ENCODE data around the gene LSM2. TPM values are rescaled to one million over a fixed set of nuclear protein-coding genes. Genes with fewer than 3 reads are reported as not detected.

LSM2 gene
- total and polyA plus RNA-seq, 9 of the 15 experiments (the other 6 are each of a cell fraction or from before 2014, with no cell fraction given), result 154 to 407 (median 223) TPM

DNA sequence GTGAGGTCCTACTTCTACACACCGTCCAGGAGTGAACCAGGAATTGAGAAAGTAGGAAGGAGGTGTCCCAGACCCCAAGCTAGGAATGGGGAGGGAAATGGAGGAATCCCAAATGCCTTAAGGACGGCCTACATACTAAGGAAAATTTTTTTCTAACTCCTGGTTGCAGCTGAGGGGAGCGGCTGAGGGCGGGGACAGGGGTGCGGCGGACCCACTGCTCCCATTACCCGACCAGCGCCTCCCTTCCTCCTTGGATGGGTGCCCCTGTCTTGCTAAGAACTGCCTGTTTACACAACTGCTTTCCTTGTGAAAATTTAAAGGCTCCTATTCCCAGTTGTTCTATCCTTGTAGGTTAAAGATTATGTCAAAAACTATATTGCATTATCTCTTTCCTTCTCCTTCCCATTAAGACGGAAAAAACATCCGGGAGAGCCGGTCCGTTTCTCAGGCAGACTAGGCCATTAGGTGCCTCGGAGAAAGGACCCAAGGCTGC lies 20.1 kb upstream of the LSM2 start (continued):
- 0 out of 2 replicates have a peak, but pooled peaks have one; percentile 31 for TF ChIP-seq ZNF707 (CRISPR knock-in tag; conservative IDR thresholded peaks at IDR 0.05)
- peak; percentile 62; the same call in 1 of the 2 replicates for TF ChIP-seq ZNF764 (CRISPR knock-in tag; IDR thresholded peaks at IDR 0.05; ENCODE audit: low read depth)
- TF ChIP-seq KLF6 (CRISPR knock-in tag; IDR thresholded peaks at IDR 0.05; ENCODE audit: borderline replicate concordance), result peak; percentile 89
- TF ChIP-seq ZBTB1 (CRISPR knock-in tag; IDR thresholded peaks at IDR 0.05; ENCODE audit: borderline replicate concordance, low read depth), result peak; percentile 94
- no peak for TF ChIP-seq GABPA (tag; conservative IDR thresholded peaks at IDR 0.05; ENCODE audit: low read depth)
- TF ChIP-seq, protein P1, sequence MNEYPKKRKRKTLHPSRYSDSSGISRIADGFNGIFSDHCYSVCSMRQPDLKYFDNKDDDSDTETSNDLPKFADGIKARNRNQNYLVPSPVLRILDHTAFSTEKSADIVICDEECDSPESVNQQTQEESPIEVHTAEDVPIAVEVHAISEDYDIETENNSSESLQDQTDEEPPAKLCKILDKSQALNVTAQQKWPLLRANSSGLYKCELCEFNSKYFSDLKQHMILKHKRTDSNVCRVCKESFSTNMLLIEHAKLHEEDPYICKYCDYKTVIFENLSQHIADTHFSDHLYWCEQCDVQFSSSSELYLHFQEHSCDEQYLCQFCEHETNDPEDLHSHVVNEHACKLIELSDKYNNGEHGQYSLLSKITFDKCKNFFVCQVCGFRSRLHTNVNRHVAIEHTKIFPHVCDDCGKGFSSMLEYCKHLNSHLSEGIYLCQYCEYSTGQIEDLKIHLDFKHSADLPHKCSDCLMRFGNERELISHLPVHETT (CRISPR knock-in tag; conservative IDR thresholded peaks at IDR 0.05 in 1 of 2, IDR thresholded peaks at IDR 0.05 in 1 of 2), result peak in 1 of 2 experiments; percentile 69; a peak in 1 of 4 replicates
- TF ChIP-seq ZNF324 (CRISPR knock-in tag; IDR thresholded peaks at IDR 0.05), result peak; percentile 67
- peak; percentile 49 for TF ChIP-seq SUPT5H (IDR thresholded peaks at IDR 0.05)
- TF ChIP-seq, protein P2, sequence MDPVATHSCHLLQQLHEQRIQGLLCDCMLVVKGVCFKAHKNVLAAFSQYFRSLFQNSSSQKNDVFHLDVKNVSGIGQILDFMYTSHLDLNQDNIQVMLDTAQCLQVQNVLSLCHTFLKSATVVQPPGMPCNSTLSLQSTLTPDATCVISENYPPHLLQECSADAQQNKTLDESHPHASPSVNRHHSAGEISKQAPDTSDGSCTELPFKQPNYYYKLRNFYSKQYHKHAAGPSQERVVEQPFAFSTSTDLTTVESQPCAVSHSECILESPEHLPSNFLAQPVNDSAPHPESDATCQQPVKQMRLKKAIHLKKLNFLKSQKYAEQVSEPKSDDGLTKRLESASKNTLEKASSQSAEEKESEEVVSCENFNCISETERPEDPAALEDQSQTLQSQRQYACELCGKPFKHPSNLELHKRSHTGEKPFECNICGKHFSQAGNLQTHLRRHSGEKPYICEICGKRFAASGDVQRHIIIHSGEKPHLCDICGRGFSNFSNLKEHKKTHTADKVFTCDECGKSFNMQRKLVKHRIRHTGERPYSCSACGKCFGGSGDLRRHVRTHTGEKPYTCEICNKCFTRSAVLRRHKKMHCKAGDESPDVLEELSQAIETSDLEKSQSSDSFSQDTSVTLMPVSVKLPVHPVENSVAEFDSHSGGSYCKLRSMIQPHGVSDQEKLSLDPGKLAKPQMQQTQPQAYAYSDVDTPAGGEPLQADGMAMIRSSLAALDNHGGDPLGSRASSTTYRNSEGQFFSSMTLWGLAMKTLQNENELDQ (CRISPR knock-in tag; IDR thresholded peaks at IDR 0.05; ENCODE audit: borderline replicate concordance), result no peak
- no peak for TF ChIP-seq CTBP1 (IDR thresholded peaks at IDR 0.05; ENCODE audit: borderline replicate concordance)
- TF ChIP-seq ZNF699 (CRISPR knock-in tag; IDR thresholded peaks at IDR 0.05; ENCODE audit: insufficient replicate concordance), result no peak
- peak; percentile 32; the same call in 1 of the 2 replicates for TF ChIP-seq ZNF436 (CRISPR knock-in tag; IDR thresholded peaks at IDR 0.05)
- peak; percentile 68 for TF ChIP-seq ZNF41 (CRISPR knock-in tag; conservative IDR thresholded peaks at IDR 0.05)
- TF ChIP-seq, protein P3, sequence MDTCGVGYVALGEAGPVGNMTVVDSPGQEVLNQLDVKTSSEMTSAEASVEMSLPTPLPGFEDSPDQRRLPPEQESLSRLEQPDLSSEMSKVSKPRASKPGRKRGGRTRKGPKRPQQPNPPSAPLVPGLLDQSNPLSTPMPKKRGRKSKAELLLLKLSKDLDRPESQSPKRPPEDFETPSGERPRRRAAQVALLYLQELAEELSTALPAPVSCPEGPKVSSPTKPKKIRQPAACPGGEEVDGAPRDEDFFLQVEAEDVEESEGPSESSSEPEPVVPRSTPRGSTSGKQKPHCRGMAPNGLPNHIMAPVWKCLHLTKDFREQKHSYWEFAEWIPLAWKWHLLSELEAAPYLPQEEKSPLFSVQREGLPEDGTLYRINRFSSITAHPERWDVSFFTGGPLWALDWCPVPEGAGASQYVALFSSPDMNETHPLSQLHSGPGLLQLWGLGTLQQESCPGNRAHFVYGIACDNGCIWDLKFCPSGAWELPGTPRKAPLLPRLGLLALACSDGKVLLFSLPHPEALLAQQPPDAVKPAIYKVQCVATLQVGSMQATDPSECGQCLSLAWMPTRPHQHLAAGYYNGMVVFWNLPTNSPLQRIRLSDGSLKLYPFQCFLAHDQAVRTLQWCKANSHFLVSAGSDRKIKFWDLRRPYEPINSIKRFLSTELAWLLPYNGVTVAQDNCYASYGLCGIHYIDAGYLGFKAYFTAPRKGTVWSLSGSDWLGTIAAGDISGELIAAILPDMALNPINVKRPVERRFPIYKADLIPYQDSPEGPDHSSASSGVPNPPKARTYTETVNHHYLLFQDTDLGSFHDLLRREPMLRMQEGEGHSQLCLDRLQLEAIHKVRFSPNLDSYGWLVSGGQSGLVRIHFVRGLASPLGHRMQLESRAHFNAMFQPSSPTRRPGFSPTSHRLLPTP (IDR thresholded peaks at IDR 0.05; ENCODE audit: borderline replicate concordance, extremely low read depth, insufficient read length), result no peak
- TF ChIP-seq, protein P4, sequence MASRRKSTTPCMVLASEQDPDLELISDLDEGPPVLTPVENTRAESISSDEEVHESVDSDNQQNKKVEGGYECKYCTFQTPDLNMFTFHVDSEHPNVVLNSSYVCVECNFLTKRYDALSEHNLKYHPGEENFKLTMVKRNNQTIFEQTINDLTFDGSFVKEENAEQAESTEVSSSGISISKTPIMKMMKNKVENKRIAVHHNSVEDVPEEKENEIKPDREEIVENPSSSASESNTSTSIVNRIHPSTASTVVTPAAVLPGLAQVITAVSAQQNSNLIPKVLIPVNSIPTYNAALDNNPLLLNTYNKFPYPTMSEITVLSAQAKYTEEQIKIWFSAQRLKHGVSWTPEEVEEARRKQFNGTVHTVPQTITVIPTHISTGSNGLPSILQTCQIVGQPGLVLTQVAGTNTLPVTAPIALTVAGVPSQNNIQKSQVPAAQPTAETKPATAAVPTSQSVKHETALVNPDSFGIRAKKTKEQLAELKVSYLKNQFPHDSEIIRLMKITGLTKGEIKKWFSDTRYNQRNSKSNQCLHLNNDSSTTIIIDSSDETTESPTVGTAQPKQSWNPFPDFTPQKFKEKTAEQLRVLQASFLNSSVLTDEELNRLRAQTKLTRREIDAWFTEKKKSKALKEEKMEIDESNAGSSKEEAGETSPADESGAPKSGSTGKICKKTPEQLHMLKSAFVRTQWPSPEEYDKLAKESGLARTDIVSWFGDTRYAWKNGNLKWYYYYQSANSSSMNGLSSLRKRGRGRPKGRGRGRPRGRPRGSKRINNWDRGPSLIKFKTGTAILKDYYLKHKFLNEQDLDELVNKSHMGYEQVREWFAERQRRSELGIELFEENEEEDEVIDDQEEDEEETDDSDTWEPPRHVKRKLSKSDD (conservative IDR thresholded peaks at IDR 0.05; ENCODE audit: low read length), result 0 out of 2 replicates have a peak, but pooled peaks have one; percentile 38
- TF ChIP-seq, protein P5, sequence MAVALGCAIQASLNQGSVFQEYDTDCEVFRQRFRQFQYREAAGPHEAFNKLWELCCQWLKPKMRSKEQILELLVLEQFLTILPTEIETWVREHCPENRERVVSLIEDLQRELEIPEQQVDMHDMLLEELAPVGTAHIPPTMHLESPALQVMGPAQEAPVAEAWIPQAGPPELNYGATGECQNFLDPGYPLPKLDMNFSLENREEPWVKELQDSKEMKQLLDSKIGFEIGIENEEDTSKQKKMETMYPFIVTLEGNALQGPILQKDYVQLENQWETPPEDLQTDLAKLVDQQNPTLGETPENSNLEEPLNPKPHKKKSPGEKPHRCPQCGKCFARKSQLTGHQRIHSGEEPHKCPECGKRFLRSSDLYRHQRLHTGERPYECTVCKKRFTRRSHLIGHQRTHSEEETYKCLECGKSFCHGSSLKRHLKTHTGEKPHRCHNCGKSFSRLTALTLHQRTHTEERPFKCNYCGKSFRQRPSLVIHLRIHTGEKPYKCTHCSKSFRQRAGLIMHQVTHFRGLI (CRISPR knock-in tag; IDR thresholded peaks at IDR 0.05), result peak; percentile 50
